Left ventricle myocardium inferior (tissue), 1 donor: Measurements from ENCODE around the gene C1QTNF3. TPM values are rescaled to one million over a fixed set of nuclear protein-coding genes. Genes with fewer than 3 reads are reported as not detected.

Experiments used
- DNase-seq: peaks from one replicate; pipeline ENCODE4 v3.0.0-alpha.2; 2020
- H3K27ac ChIP-seq: fragments of 200-600 bp; replicated peaks from 2 replicates; pipeline ENCODE4 v1.8.0; 2021
- H3K27me3 ChIP-seq: fragments of 200-600 bp; 2 replicates; pipeline ENCODE4 v1.8.0; 2021; ENCODE audit warnings: low read depth
- H3K36me3 ChIP-seq: fragments of 200-600 bp; 2 replicates; pipeline ENCODE4 v1.8.0; 2021
- H3K4me1 ChIP-seq: fragments of 200-600 bp; 2 replicates; pipeline ENCODE4 v1.8.0; 2021
- H3K4me3 ChIP-seq: fragments of 200-600 bp; 2 replicates; pipeline ENCODE4 v1.8.0; 2021; ENCODE audit warnings: mild to moderate bottlenecking, moderate library complexity
- H3K9me3 ChIP-seq: fragments of 200-600 bp; replicated peaks from 2 replicates; pipeline ENCODE4 v1.8.0; 2021
- intact Hi-C: fragments of 100-400 bp; cut with micrococcal nuclease; formaldehyde crosslinking; loops from one replicate; pipeline ENCODE4 v1.11.0; 2022
- total RNA-seq: library from RNA; stranded (reverse); fragmentation: NEBNext Ultra II Directional; extraction: Animal tissue kit (Norgen Biotek cat#: 25700); gene quantifications from one replicate; pipeline ENCODE4 v1.2.1, GENCODE V29; 2021
- TF ChIP-seq, protein P1 (sequence below): fragments of 200-600 bp; IDR thresholded peaks from 2 replicates; pipeline ENCODE4 v1.8.0; 2021; ENCODE audit warnings: antibody characterized with exemption, mild to moderate bottlenecking, borderline replicate concordance
- donor health status: DM: no; HTN: yes; CAD: no; lungs with severe emphysema.

The C1QTNF3 gene
- total RNA-seq, 1 donor from 2014 or later = 0.49 TPM

DNA sequence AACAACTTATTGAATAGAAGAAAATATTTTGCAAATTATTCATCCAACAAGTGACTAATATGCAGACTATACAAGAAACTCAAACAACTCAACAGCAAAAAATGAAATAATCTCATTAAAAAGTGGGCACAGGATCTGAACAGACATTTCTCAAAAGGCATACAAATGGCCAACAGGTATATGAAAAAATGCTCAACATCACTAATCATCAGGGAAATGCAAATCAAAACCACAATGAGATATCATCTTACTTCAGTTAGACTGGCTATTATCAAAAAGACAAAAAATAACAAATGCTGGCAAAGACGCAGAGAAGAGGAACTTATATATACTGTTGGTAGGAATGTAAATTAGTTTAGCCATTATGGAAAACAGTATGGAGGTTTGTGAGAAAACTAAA is 33.4 kb downstream of the C1QTNF3 start:
- Histone ChIP-seq H3K27me3 (no peaks in the 10 kb centered on the region), H3K27ac (no peak overlapping the region), H3K4me1 (peaks cover 29% of the 10 kb centered on the region), H3K4me3 (no peak overlapping the region), H3K9me3 (no peaks in the 10 kb centered on the region), H3K36me3 (peaks cover 6% of the 10 kb centered on the region)
- intact Hi-C loops = no loop called here
- TF ChIP-seq, protein P1, sequence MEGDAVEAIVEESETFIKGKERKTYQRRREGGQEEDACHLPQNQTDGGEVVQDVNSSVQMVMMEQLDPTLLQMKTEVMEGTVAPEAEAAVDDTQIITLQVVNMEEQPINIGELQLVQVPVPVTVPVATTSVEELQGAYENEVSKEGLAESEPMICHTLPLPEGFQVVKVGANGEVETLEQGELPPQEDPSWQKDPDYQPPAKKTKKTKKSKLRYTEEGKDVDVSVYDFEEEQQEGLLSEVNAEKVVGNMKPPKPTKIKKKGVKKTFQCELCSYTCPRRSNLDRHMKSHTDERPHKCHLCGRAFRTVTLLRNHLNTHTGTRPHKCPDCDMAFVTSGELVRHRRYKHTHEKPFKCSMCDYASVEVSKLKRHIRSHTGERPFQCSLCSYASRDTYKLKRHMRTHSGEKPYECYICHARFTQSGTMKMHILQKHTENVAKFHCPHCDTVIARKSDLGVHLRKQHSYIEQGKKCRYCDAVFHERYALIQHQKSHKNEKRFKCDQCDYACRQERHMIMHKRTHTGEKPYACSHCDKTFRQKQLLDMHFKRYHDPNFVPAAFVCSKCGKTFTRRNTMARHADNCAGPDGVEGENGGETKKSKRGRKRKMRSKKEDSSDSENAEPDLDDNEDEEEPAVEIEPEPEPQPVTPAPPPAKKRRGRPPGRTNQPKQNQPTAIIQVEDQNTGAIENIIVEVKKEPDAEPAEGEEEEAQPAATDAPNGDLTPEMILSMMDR = no peak
- DNase-seq = no peak

DNA sequence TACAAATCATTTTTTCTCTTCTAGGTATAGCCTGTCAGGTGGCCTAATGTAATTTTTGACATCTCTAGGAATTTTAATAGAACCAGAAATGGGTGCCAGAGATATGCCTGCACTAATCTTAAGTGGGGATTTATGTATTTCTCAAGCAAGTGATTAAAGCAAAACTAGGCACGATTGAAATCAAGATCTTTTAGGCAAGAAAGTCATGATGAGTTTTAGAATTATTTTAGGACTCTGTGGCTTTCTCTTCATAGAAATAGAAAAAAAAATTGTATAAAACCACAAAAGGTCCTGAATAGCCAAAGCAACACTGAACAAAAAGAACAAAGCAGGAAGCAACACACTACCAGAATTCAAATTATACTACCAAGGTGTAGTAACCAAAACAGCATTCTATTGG is 34.2 kb downstream of the C1QTNF3 start:
- DNase-seq = no peak
- Histone ChIP-seq H3K9me3 (no peaks in the 10 kb centered on the region), H3K4me1 (peaks cover 29% of the 10 kb centered on the region), H3K27ac (peak overlapping the region; percentile 97), H3K36me3 (peaks cover 14% of the 10 kb centered on the region), H3K27me3 (no peaks in the 10 kb centered on the region), H3K4me3 (peak overlapping the region; percentile 79)
- intact Hi-C loops = no loop called here
- TF ChIP-seq, protein P1 = no peak

- intact Hi-C loops = no loop called here
These were observed 35.1 kb downstream of the C1QTNF3 start, which contains the start of gene AMACR for GRCh38 chr5:34007621-34008600. Gene AMACR, minus strand, starts transcription at chr5:34008050. Its CDS starts 31 bp downstream, at chr5:34008019.

GRCh38 chr5:34007201-34007620 is 35.8 kb downstream of the C1QTNF3 start:
- no peak for DNase-seq

More at GRCh38 chr5:34007621-34008600, 35.1 kb downstream of the C1QTNF3 start, which contains the start of gene AMACR:
- Histone ChIP-seq H3K4me3 (peak within 1 kb of the TSS; percentile 79), H3K27me3 (no peaks in the 10 kb centered on the region), H3K36me3 (peaks cover 18% of the 10 kb centered on the region), H3K9me3 (no peaks in the 10 kb centered on the region), H3K27ac (peak within 1 kb of the TSS; percentile 97), H3K4me1 (peaks cover 28% of the 10 kb centered on the region)
- DNase-seq = peak; percentile 94
- TF ChIP-seq, protein P1 = peak; percentile 19

GRCh38 chr5:34005681-34006080 is 37.3 kb downstream of the C1QTNF3 start:
- Histone ChIP-seq H3K27me3 (no peaks in the 10 kb centered on the region), H3K4me1 (peaks cover 23% of the 10 kb centered on the region), H3K4me3 (no peak overlapping the region), H3K9me3 (no peaks in the 10 kb centered on the region), H3K27ac (no peak overlapping the region), H3K36me3 (peaks cover 18% of the 10 kb centered on the region)
- DNase-seq = no peak
- intact Hi-C loops = no loop called here
- TF ChIP-seq, protein P1 = no peak

More at GRCh38 chr5:34007201-34007620, 35.8 kb downstream of the C1QTNF3 start:
- Histone ChIP-seq H3K4me3 (peak overlapping the region; percentile 79), H3K27me3 (no peaks in the 10 kb centered on the region), H3K4me1 (peaks cover 23% of the 10 kb centered on the region), H3K27ac (peak overlapping the region; percentile 97), H3K36me3 (peaks cover 18% of the 10 kb centered on the region), H3K9me3 (no peaks in the 10 kb centered on the region)
- intact Hi-C loops = no loop called here
- TF ChIP-seq, protein P1 = no peak
